ENCODE results near the gene DHCR24. TPM values are rescaled to one million over a fixed set of nuclear protein-coding genes. Genes with fewer than 3 reads are reported as not detected.

DHCR24 gene
- total and polyA plus RNA-seq, 2 of the 13 experiments (the other 11 are each of a cell fraction or from before 2014, with no cell fraction given): 374 to 448 TPM

- TF ChIP-seq SUZ12 (IDR thresholded peaks at IDR 0.05; ENCODE audit: low read depth, low read length): no peak
Measured at GRCh38 chr1:54864460-54865208, 22.4 kb downstream of the DHCR24 start (continued).

- Histone ChIP-seq H3K9me3 (ENCODE audit: low read length) (no peaks in the 10 kb centered on the region), H2AFZ (ENCODE audit: low read length) (no peak overlapping the region), H3K79me2 (ENCODE audit: insufficient read depth, low read length) (peaks cover 78% of the 10 kb centered on the region), H3K27ac (ENCODE audit: extremely low read length, insufficient read depth, low read length) (peak overlapping the region; percentile 38), H3K9ac (ENCODE audit: insufficient read depth, low read depth, low read length) (peak overlapping the region; percentile 31; the same call in 1 of the 2 replicates), H3K4me2 (ENCODE audit: low read depth, low read length) (peak overlapping the region; percentile 82), H3K36me3 (replicated peaks in 1 of 2; ENCODE audit: control insufficient read depth in 1 of 2, insufficient read depth in 2 of 2, low read length in 2 of 2) (peaks cover 28 to 67% of the 10 kb centered on the region in 2 experiments), H3K4me1 (ENCODE audit: insufficient read depth, low read length) (peaks cover 100% of the 10 kb centered on the region), H3K27me3 (ENCODE audit: control insufficient read depth in 1 of 2, insufficient read depth in 2 of 2, low read length in 2 of 2) (no peaks in the 10 kb centered on the region), H4K20me1 (ENCODE audit: insufficient read depth, low read length) (peaks cover 20% of the 10 kb centered on the region), H3K4me3 (replicated peaks in 1 of 3; ENCODE audit: insufficient read depth in 1 of 3, low read depth in 2 of 3, low read length in 3 of 3) (peak overlapping the region in 2 of 3 experiments; percentile 36 to 47; a peak in 5 of 6 replicates)
- ChIA-PET CTCF (ENCODE audit: low intra/inter-chr PET ratio, low total read pairs) (no interaction called here), POLR2A (interaction anchor here (1.5 to 3.7 kb wide), 2 partner anchors 11 to 23 kb away, joined by 4 to 85 read pairs; partner anchors contain the start of gene DHCR24)
- ATAC-seq (no peak), DNase-seq (ENCODE audit: low spot score) (no peak), FAIRE-seq (no peak)
- BruUV-seq (replicated peaks): TSS peak; percentile 20
- intact Hi-C loops (cut with micrococcal nuclease; ENCODE audit: unreplicated experiment): no loop called here
- 91% methylated on average over 3 of the region's 3 CpGs for WGBS (ENCODE audit: low lambda C conversion rate)
- TF ChIP-seq CHD4 (IDR thresholded peaks at IDR 0.05; ENCODE audit: borderline replicate concordance, low read length) (no peak), ZNF496 (CRISPR knock-in tag; IDR thresholded peaks at IDR 0.05; ENCODE audit: insufficient replicate concordance) (no peak), MAFG (CRISPR knock-in tag; IDR thresholded peaks at IDR 0.05) (no peak), ELF3 (CRISPR knock-in tag; IDR thresholded peaks at IDR 0.05) (no peak)
- in situ Hi-C loops (cut with HindIII; ENCODE audit: extremely low pct_ligation_motif_present, low pct_unique_long_range_greater_than_20kb): no loop called here
Measured at GRCh38 chr1:54863267-54863665, 23.7 kb downstream of the DHCR24 start.

Data from HepG2 (cell line).